ENCODE results near the gene DGKA. TPM values are rescaled to one million over a fixed set of nuclear protein-coding genes. Genes with fewer than 3 reads are reported as not detected.

DGKA gene
- total and polyA plus RNA-seq, 2 of the 13 experiments (the other 11 are each of a cell fraction or from before 2014, with no cell fraction given), result 2.4 to 5.4 TPM

DNA sequence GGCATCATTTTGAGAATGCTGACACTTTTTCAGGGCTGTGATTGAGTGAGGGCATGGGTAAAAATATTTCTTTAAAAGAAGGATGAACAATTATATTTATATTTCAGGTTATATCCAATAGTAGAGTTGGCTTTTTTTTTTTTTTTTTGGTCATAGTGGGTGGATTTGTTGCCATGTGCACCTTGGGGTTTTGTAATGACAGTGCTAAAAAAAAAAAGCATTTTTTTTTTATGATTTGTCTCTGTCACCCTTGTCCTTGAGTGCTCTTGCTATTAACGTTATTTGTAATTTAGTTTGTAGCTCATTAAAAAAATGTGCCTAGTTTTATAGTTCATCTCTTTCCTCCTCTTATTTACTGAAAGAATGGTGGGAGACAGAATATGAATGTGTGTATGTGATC, 41.5 kb downstream of the DGKA start:
- peak overlapping the region; percentile 86 for H3K4me2 ChIP-seq (ENCODE audit: low read depth, low read length)
- no peak overlapping the region for H2AFZ ChIP-seq (ENCODE audit: low read length)
- H3K79me2 ChIP-seq (ENCODE audit: insufficient read depth, low read length), result peaks cover 33% of the 10 kb centered on the region
- POLR2A ChIA-PET, result interaction anchor here (3.2 kb wide), 1 partner anchor 109 kb away, joined by 28 read pairs; no protein-coding TSS in a partner anchor
- ATAC-seq, result no peak
- H3K27me3 ChIP-seq (ENCODE audit: control insufficient read depth in 1 of 2, insufficient read depth in 2 of 2, low read length in 2 of 2), result no peaks in the 10 kb centered on the region
- no peak for DNase-seq (ENCODE audit: low spot score)
- peaks cover 2 to 27% of the 10 kb centered on the region in 2 experiments for H3K36me3 ChIP-seq (replicated peaks in 1 of 2; ENCODE audit: control insufficient read depth in 1 of 2, insufficient read depth in 2 of 2, low read length in 2 of 2)
- in situ Hi-C loops (cut with HindIII; ENCODE audit: extremely low pct_ligation_motif_present, low pct_unique_long_range_greater_than_20kb) (loop anchor here (10.0 kb wide), 1 partner anchor 62 kb away; no protein-coding TSS in a partner anchor), intact Hi-C loops (cut with micrococcal nuclease; ENCODE audit: unreplicated experiment) (no loop called here)
- H3K9me3 ChIP-seq (ENCODE audit: low read length), result no peaks in the 10 kb centered on the region
- CTCF ChIA-PET (ENCODE audit: low intra/inter-chr PET ratio, low total read pairs), result no interaction called here
- peaks cover 57% of the 10 kb centered on the region for H3K4me1 ChIP-seq (ENCODE audit: insufficient read depth, low read length)
- whole genome bisulfite sequencing (ENCODE audit: low lambda C conversion rate), result 90% methylated on average over 1 of the region's 1 CpG
- no TSS peak for BruUV-seq (replicated peaks)
- no peaks in the 10 kb centered on the region for H4K20me1 ChIP-seq (ENCODE audit: insufficient read depth, low read length)
- peak overlapping the region in 2 of 3 experiments; percentile 75 to 88; a peak in 5 of 6 replicates for H3K4me3 ChIP-seq (replicated peaks in 1 of 3; ENCODE audit: insufficient read depth in 1 of 3, low read depth in 2 of 3, low read length in 3 of 3)
- H3K9ac ChIP-seq (ENCODE audit: insufficient read depth, low read depth, low read length), result peak overlapping the region; percentile 79
- H3K27ac ChIP-seq (ENCODE audit: extremely low read length, insufficient read depth, low read length), result peak overlapping the region; percentile 79
- no peak for FAIRE-seq
- TF ChIP-seq, protein P1, sequence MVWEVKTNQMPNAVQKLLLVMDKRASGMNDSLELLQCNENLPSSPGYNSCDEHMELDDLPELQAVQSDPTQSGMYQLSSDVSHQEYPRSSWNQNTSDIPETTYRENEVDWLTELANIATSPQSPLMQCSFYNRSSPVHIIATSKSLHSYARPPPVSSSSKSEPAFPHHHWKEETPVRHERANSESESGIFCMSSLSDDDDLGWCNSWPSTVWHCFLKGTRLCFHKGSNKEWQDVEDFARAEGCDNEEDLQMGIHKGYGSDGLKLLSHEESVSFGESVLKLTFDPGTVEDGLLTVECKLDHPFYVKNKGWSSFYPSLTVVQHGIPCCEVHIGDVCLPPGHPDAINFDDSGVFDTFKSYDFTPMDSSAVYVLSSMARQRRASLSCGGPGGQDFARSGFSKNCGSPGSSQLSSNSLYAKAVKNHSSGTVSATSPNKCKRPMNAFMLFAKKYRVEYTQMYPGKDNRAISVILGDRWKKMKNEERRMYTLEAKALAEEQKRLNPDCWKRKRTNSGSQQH (CRISPR knock-in tag; IDR thresholded peaks at IDR 0.05; ENCODE audit: low read depth), result no peak
- TF ChIP-seq ZBTB20 (CRISPR knock-in tag; IDR thresholded peaks at IDR 0.05; ENCODE audit: borderline replicate concordance, low read depth) (no peak), ZNF136 (CRISPR knock-in tag; IDR thresholded peaks at IDR 0.05; ENCODE audit: low read depth) (no peak), ZNF546 (CRISPR knock-in tag; conservative IDR thresholded peaks at IDR 0.05) (no peak), HCFC1 (IDR thresholded peaks at IDR 0.05; ENCODE audit: low read depth, low read length) (no peak), CENPT (CRISPR knock-in tag; IDR thresholded peaks at IDR 0.05; ENCODE audit: low read depth) (no peak), ZNF282 (IDR thresholded peaks at IDR 0.05; ENCODE audit: partially characterized antibody) (no peak), HOXA7 (CRISPR knock-in tag; IDR thresholded peaks at IDR 0.05) (no peak), CENPX (CRISPR knock-in tag; IDR thresholded peaks at IDR 0.05) (no peak), ATF7-NPFF (CRISPR knock-in tag; IDR thresholded peaks at IDR 0.05; ENCODE audit: low read depth) (no peak)
- TF ChIP-seq, protein P2, sequence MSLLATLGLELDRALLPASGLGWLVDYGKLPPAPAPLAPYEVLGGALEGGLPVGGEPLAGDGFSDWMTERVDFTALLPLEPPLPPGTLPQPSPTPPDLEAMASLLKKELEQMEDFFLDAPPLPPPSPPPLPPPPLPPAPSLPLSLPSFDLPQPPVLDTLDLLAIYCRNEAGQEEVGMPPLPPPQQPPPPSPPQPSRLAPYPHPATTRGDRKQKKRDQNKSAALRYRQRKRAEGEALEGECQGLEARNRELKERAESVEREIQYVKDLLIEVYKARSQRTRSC (CRISPR knock-in tag; IDR thresholded peaks at IDR 0.05; ENCODE audit: low read depth), result no peak
- TF ChIP-seq, protein P3, sequence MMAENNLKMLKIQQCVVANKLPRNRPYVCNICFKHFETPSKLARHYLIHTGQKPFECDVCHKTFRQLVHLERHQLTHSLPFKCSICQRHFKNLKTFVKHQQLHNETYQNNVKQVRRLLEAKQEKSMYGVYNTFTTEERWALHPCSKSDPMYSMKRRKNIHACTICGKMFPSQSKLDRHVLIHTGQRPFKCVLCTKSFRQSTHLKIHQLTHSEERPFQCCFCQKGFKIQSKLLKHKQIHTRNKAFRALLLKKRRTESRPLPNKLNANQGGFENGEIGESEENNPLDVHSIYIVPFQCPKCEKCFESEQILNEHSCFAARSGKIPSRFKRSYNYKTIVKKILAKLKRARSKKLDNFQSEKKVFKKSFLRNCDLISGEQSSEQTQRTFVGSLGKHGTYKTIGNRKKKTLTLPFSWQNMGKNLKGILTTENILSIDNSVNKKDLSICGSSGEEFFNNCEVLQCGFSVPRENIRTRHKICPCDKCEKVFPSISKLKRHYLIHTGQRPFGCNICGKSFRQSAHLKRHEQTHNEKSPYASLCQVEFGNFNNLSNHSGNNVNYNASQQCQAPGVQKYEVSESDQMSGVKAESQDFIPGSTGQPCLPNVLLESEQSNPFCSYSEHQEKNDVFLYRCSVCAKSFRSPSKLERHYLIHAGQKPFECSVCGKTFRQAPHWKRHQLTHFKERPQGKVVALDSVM (CRISPR knock-in tag; IDR thresholded peaks at IDR 0.05), result no peak
- TF ChIP-seq, protein P4, sequence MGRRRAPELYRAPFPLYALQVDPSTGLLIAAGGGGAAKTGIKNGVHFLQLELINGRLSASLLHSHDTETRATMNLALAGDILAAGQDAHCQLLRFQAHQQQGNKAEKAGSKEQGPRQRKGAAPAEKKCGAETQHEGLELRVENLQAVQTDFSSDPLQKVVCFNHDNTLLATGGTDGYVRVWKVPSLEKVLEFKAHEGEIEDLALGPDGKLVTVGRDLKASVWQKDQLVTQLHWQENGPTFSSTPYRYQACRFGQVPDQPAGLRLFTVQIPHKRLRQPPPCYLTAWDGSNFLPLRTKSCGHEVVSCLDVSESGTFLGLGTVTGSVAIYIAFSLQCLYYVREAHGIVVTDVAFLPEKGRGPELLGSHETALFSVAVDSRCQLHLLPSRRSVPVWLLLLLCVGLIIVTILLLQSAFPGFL (CRISPR knock-in tag; IDR thresholded peaks at IDR 0.05), result no peak
